Left lung (tissue), 10 donors: Measurements from ENCODE around the gene PLBD2. TPM values are rescaled to one million over a fixed set of nuclear protein-coding genes. Genes with fewer than 3 reads are reported as not detected.

Experiments
- ATAC-seq: fragments of 200-7000 bp; cut with Tn5 transposase; one replicate; pipeline ENCODE4 v1.9.1; 2020; ENCODE audit warnings: moderate library complexity
- DNase-seq, 4 donors: peaks; one replicate each; pipeline ENCODE4 v3.0.0-alpha.2; 2013 to 2020
- H3K27ac ChIP-seq, 2 donors: fragments of 200-600 bp; sonication (generic) in 1 of 2; one replicate each; pipeline versions ENCODE4 v1.5.0 to v1.8.0; 2020 to 2021
- H3K27me3 ChIP-seq, 2 donors: fragments of 200-600 bp; sonication (generic) in 1 of 2; one replicate each; pipeline versions ENCODE4 v1.5.0 to v1.8.0; 2020 to 2021
- H3K36me3 ChIP-seq, 2 donors: fragments of 200-600 bp; sonication (generic) in 1 of 2; one replicate each; pipeline versions ENCODE4 v1.5.0 to v1.8.0; 2020 to 2021
- H3K4me1 ChIP-seq, 2 donors: fragments of 200-600 bp; one replicate each; pipeline ENCODE4 v1.8.0; 2021
- H3K4me3 ChIP-seq, 2 donors: fragments of 200-600 bp; sonication (generic) in 1 of 2; one replicate each; pipeline versions ENCODE4 v1.5.0 to v1.8.0; 2020 to 2021; ENCODE audit warnings: mild to moderate bottlenecking in 1 of 2
- H3K9me3 ChIP-seq, 2 donors: fragments of 200-600 bp; sonication (generic) in 1 of 2; one replicate each; pipeline versions ENCODE4 v1.5.0 to v1.8.0; 2020 to 2021
- CTCF ChIP-seq, 2 donors: fragments of 200-600 bp; sonication (generic) in 1 of 2; IDR thresholded peaks; one replicate each; pipeline versions ENCODE4 v1.5.0 to v1.8.0; 2021; ENCODE audit warnings: antibody characterized with exemption in 2 of 2
- intact Hi-C, 2 donors: fragments of 100-400 bp; cut with DNase I; formaldehyde crosslinking; loops; one replicate each; pipeline versions ENCODE4 v1.11.2 to v1.14.2; 2022
- polyA plus RNA-seq, 6 donors: library from polyadenylated mRNA; unstranded; fragments of 120-200 nt; gene quantifications; one replicate each; pipeline ENCODE4 v1.2.1, GENCODE V29; 2013; ENCODE audit not compliant: insufficient read length in 6 of 6
- total RNA-seq, 2 donors: library from RNA; stranded (reverse); fragmentation: NEBNext Ultra II Directional; extraction: Animal tissue kit (Norgen Biotek cat#: 25700); gene quantifications; one replicate each; pipeline ENCODE4 v1.2.1, GENCODE V29; 2021
- donor health status: DM: no; HTN: yes; CAD: no.
- donor health status: DM: no; HTN: no; CAD: no.

Gene PLBD2
- total and polyA plus RNA-seq, 8 donors, result 17.7 to 75.0 (median 20.7) TPM

- no peak for TF ChIP-seq CTCF (IDR thresholded peaks at IDR 0.05)
Observed at GRCh38 chr12:113385282-113385882, 27.0 kb downstream of the PLBD2 start.

GRCh38 chr12:113386866-113387566 lies 28.6 kb downstream of the PLBD2 start:
- Histone ChIP-seq H3K27ac (no peak overlapping the region), H3K9me3 (no peaks in the 10 kb centered on the region), H3K4me1 (no peaks in the 10 kb centered on the region), H3K4me3 (no peak overlapping the region), H3K36me3 (peaks cover 0 to 88% of the 10 kb centered on the region in 2 donors), H3K27me3 (no peaks in the 10 kb centered on the region)
- no peak for TF ChIP-seq CTCF (IDR thresholded peaks at IDR 0.05)
- DNase-seq, result no peak
- intact Hi-C loops, result no loop called here
- ATAC-seq, result no peak

More at GRCh38 chr12:113385282-113385882, 27.0 kb downstream of the PLBD2 start:
- ATAC-seq (no peak), DNase-seq (no peak)
- Histone ChIP-seq H3K36me3 (peaks cover 0 to 90% of the 10 kb centered on the region in 2 donors), H3K9me3 (no peaks in the 10 kb centered on the region), H3K4me1 (no peaks in the 10 kb centered on the region), H3K27me3 (no peaks in the 10 kb centered on the region), H3K4me3 (no peak overlapping the region), H3K27ac (no peak overlapping the region)
- intact Hi-C loops, result no loop called here

GRCh38 chr12:113387631-113388030 lies 29.2 kb downstream of the PLBD2 start:
- no peak for DNase-seq
- Histone ChIP-seq H3K27me3 (no peaks in the 10 kb centered on the region), H3K4me1 (no peaks in the 10 kb centered on the region), H3K27ac (no peak overlapping the region), H3K4me3 (no peak overlapping the region), H3K36me3 (peaks cover 0 to 83% of the 10 kb centered on the region in 2 donors), H3K9me3 (no peaks in the 10 kb centered on the region)
- no peak for TF ChIP-seq CTCF (IDR thresholded peaks at IDR 0.05)
- no peak for ATAC-seq
- intact Hi-C loops, result no loop called here

GRCh38 chr12:113388351-113388750 lies 30.0 kb downstream of the PLBD2 start:
- DNase-seq (no peak), ATAC-seq (no peak)
- TF ChIP-seq CTCF (IDR thresholded peaks at IDR 0.05), result no peak
- intact Hi-C loops, result no loop called here
- Histone ChIP-seq H3K9me3 (no peaks in the 10 kb centered on the region), H3K36me3 (peaks cover 0 to 78% of the 10 kb centered on the region in 2 donors), H3K4me3 (no peak overlapping the region), H3K4me1 (no peaks in the 10 kb centered on the region), H3K27me3 (no peaks in the 10 kb centered on the region), H3K27ac (no peak overlapping the region)
